Measurements from ENCODE around the gene LEFTY1. TPM values are rescaled to one million over a fixed set of nuclear protein-coding genes. Genes with fewer than 3 reads are reported as not detected.
A peak's percentile ranks its signal among the peaks of the same experiment; 100 is the strongest.

Gene LEFTY1
- polyA plus RNA-seq, 3 donors = 0.13 TPM; not detected in 2

DNA sequence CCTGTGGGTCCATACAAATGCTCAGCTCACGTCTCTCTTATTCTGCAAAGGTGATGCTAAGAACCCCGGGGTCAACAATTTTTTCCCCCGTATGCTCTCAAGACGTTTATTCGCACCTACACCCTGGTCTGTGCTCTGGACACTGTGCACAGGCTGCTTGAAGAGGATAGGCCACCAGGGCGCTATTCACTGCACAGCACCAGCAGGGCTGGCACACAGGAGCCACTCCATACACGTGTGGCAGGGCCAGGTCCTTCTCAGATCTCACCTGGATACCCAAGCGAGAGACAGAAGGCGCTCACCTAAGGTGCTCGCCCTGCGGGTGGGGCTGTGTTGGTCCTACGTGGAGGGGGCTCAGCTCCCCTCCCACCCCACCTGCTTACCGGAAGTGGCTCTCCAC lies 23.4 kb downstream of the LEFTY1 start:
- DNase-seq = no peak
- no peaks in the 10 kb centered on the region for H3K79me2 ChIP-seq (ENCODE audit: insufficient read depth, low read length)
- H4K20me1 ChIP-seq (ENCODE audit: insufficient read depth, low read length) = no peaks in the 10 kb centered on the region
- Mint-ChIP-seq H3K27me3 (ENCODE audit: low read depth in 3 of 3) (peaks cover 0 to 2% (median 0%) of the 10 kb centered on the region in 3 donors), H3K36me3 (peaks cover 78 to 92% of the 10 kb centered on the region in 2 donors), H3K9me3 (no peaks in the 10 kb centered on the region), H3K4me3 (no peak overlapping the region), H3K4me1 (peaks cover 14% of the 10 kb centered on the region), H3K27ac (peak overlapping the region in 3 of 7 donors; percentile 10 to 31 (median 24))
- TF ChIP-seq, protein P1, sequence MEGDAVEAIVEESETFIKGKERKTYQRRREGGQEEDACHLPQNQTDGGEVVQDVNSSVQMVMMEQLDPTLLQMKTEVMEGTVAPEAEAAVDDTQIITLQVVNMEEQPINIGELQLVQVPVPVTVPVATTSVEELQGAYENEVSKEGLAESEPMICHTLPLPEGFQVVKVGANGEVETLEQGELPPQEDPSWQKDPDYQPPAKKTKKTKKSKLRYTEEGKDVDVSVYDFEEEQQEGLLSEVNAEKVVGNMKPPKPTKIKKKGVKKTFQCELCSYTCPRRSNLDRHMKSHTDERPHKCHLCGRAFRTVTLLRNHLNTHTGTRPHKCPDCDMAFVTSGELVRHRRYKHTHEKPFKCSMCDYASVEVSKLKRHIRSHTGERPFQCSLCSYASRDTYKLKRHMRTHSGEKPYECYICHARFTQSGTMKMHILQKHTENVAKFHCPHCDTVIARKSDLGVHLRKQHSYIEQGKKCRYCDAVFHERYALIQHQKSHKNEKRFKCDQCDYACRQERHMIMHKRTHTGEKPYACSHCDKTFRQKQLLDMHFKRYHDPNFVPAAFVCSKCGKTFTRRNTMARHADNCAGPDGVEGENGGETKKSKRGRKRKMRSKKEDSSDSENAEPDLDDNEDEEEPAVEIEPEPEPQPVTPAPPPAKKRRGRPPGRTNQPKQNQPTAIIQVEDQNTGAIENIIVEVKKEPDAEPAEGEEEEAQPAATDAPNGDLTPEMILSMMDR (IDR thresholded peaks at IDR 0.05) = no peak
- H3K27ac ChIP-seq (ENCODE audit: low read depth in 1 of 2, low read length in 2 of 2) = peak overlapping the region; percentile 6 to 33
- no peaks in the 10 kb centered on the region for H3K27me3 ChIP-seq (ENCODE audit: control insufficient read depth in 2 of 2, insufficient read depth in 2 of 2, low read length in 2 of 2)
- H3K4me3 ChIP-seq (replicated peaks in 1 of 3; ENCODE audit: low read depth in 2 of 3, low read length in 3 of 3) = no peak overlapping the region
- intact Hi-C loops (cut with micrococcal nuclease) = no loop called here
- peak overlapping the region; percentile 11 for H3K4me2 ChIP-seq (replicated peaks; ENCODE audit: extremely low read depth, low read length, poor library complexity, severe bottlenecking)
- H3K9me3 ChIP-seq (replicated peaks in 1 of 2; ENCODE audit: control insufficient read depth in 1 of 2, insufficient read depth in 1 of 2, low read length in 2 of 2) = no peaks in the 10 kb centered on the region
- peaks cover 84 to 100% of the 10 kb centered on the region in 2 donors for H3K36me3 ChIP-seq (replicated peaks in 1 of 2; ENCODE audit: control insufficient read depth in 1 of 2, insufficient read depth in 2 of 2, low read length in 2 of 2)
- no peak overlapping the region for H3K9ac ChIP-seq (ENCODE audit: insufficient read depth, low read length, poor library complexity, severe bottlenecking)
- 82% methylated on average over 13 of the region's 13 CpGs for WGBS (ENCODE audit: insufficient coverage)
- H2AFZ ChIP-seq (ENCODE audit: insufficient read depth, low read depth, low read length, poor library complexity, severe bottlenecking) = no peak overlapping the region
- peaks cover 10 to 15% of the 10 kb centered on the region in 2 donors for H3K4me1 ChIP-seq (ENCODE audit: control insufficient read depth in 1 of 2, insufficient read depth in 2 of 2, low read length in 2 of 2)

DNA sequence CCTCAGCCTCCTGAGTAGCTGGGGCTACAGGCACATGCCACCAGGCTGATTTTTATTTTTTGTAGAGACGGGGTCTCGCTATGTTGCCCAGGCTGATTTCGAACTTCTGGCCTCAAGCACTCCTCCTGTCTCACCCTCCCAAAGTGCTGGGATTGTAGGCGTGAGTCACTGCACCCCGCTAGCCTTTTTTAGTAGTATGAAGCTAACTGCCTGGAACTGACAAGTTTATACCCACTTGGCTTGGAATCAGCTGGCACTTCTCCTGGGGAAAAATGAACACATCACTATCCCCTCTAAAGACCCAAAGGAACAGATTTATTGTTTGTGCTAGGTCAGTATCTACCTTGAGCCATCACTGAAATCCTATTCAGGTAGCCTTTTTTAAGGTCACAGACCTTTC lies 25.8 kb downstream of the LEFTY1 start:
- Histone ChIP-seq H3K9me3 (replicated peaks in 1 of 2; ENCODE audit: control insufficient read depth in 1 of 2, insufficient read depth in 1 of 2, low read length in 2 of 2) (no peaks in the 10 kb centered on the region), H3K79me2 (ENCODE audit: insufficient read depth, low read length) (no peaks in the 10 kb centered on the region), H3K4me1 (ENCODE audit: control insufficient read depth in 1 of 2, insufficient read depth in 2 of 2, low read length in 2 of 2) (peaks cover 10 to 15% of the 10 kb centered on the region in 2 donors), H3K4me3 (replicated peaks in 1 of 3; ENCODE audit: low read depth in 2 of 3, low read length in 3 of 3) (no peak overlapping the region), H3K36me3 (replicated peaks in 1 of 2; ENCODE audit: control insufficient read depth in 1 of 2, insufficient read depth in 2 of 2, low read length in 2 of 2) (peaks cover 81 to 100% of the 10 kb centered on the region in 2 donors), H3K27me3 (ENCODE audit: control insufficient read depth in 2 of 2, insufficient read depth in 2 of 2, low read length in 2 of 2) (no peaks in the 10 kb centered on the region), H3K4me2 (replicated peaks; ENCODE audit: extremely low read depth, low read length, poor library complexity, severe bottlenecking) (no peak overlapping the region), H2AFZ (ENCODE audit: insufficient read depth, low read depth, low read length, poor library complexity, severe bottlenecking) (no peak overlapping the region), H3K27ac (ENCODE audit: low read depth in 1 of 2, low read length in 2 of 2) (no peak overlapping the region), H4K20me1 (ENCODE audit: insufficient read depth, low read length) (no peaks in the 10 kb centered on the region), H3K9ac (ENCODE audit: insufficient read depth, low read length, poor library complexity, severe bottlenecking) (no peak overlapping the region)
- peak overlapping the region in 1 of 7 donors; percentile 19 for H3K27ac Mint-ChIP-seq
- no peaks in the 10 kb centered on the region for H3K27me3 Mint-ChIP-seq (ENCODE audit: low read depth in 3 of 3)
- no peak for DNase-seq
- TF ChIP-seq, protein P1 (IDR thresholded peaks at IDR 0.05) = no peak
- H3K4me3 Mint-ChIP-seq = no peak overlapping the region
- 100% methylated on average over 2 of the region's 5 CpGs for WGBS (ENCODE audit: insufficient coverage)
- H3K4me1 Mint-ChIP-seq = peaks cover 14% of the 10 kb centered on the region
- intact Hi-C loops (cut with micrococcal nuclease) = no loop called here
- peaks cover 82 to 92% of the 10 kb centered on the region in 2 donors for H3K36me3 Mint-ChIP-seq
- no peaks in the 10 kb centered on the region for H3K9me3 Mint-ChIP-seq

Measured in CD14-positive monocyte (primary cell).